ENCODE data around the gene GBX2. TPM values are rescaled to one million over a fixed set of nuclear protein-coding genes. Genes with fewer than 3 reads are reported as not detected.

The GBX2 gene
- total and polyA plus RNA-seq, 12 donors: 0.12 to 0.22 (median 0.15) TPM; not detected in 7

DNA sequence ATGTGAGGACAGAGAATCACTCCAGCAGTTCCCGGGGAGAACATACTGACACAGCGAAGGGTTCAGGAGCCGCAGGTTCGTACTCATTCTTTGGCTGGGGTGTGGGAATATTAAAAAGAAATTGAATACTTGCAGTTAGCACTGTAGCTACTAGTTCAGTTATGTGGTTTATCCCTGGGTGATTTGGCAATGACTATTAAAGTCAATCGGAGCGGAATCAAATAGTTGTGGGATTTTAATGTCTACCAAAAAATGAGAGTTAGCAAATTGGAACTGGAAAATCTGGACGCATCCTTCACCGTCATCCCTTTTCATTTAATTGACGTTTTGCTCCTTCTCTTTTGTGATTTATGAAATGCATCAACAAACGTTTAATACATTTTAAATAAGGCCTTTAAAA, 50.8 kb downstream of the GBX2 start:
- Histone ChIP-seq H3K4me1 (no peaks in the 10 kb centered on the region), H3K36me3 (peaks cover 0 to 22% (median 0%) of the 10 kb centered on the region in 9 donors), H3K9me3 (no peaks in the 10 kb centered on the region), H3K27ac (no peak overlapping the region), H3K27me3 (no peaks in the 10 kb centered on the region), H3K4me3 (no peak overlapping the region)
- TF ChIP-seq, protein P1, sequence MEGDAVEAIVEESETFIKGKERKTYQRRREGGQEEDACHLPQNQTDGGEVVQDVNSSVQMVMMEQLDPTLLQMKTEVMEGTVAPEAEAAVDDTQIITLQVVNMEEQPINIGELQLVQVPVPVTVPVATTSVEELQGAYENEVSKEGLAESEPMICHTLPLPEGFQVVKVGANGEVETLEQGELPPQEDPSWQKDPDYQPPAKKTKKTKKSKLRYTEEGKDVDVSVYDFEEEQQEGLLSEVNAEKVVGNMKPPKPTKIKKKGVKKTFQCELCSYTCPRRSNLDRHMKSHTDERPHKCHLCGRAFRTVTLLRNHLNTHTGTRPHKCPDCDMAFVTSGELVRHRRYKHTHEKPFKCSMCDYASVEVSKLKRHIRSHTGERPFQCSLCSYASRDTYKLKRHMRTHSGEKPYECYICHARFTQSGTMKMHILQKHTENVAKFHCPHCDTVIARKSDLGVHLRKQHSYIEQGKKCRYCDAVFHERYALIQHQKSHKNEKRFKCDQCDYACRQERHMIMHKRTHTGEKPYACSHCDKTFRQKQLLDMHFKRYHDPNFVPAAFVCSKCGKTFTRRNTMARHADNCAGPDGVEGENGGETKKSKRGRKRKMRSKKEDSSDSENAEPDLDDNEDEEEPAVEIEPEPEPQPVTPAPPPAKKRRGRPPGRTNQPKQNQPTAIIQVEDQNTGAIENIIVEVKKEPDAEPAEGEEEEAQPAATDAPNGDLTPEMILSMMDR (IDR thresholded peaks at IDR 0.05): no peak
- no peak for ATAC-seq
- WGBS, 2 donors: 91 to 94% methylated on average over 10 of the region's 10 CpGs
- DNase-seq: no peak
- intact Hi-C loops (cut with DNase I): no loop called here

Other genes starting within 250 kb of the GBX2 start
- 10 to 100 TPM in 9 of 10 donors, 1 to 10 TPM in 1; 4.5 to 47.1 (median 29.7) TPM for gene ASB18, start 96.0 kb upstream of the GBX2 start, total RNA-seq
- gene ASB18, start 96.0 kb upstream of the GBX2 start, polyA plus RNA-seq: 1 to 10 TPM; 3.5 to 4.2 TPM